Ramos (cell line): Measurements from ENCODE around the gene TRIM31.

Experiments used
- in situ Hi-C: fragments of 300-500 bp; cut with MboI; formaldehyde crosslinking; loops from one replicate; pipeline ENCODE4 v1.14.3; 2022; ENCODE audit warnings: low sequenced_read_pairs; ENCODE audit not compliant: unreplicated experiment

Gene TRIM31

GRCh38 chr6:30113003-30113759 is at the start of gene TRIM31:
TSS of gene TRIM31 (minus strand) at chr6:30113090. CDS start at chr6:30112805, 285 bp downstream.
- in situ Hi-C loops = no loop called here

GRCh38 chr6:30162265-30163089 is 49.6 kb upstream of the TRIM31 start:
- in situ Hi-C loops = no loop called here

- in situ Hi-C loops = no loop called here
Observed at GRCh38 chr6:30160785-30161531, 48.1 kb upstream of the TRIM31 start, which contains the start of gene TRIM10. TSS of gene TRIM10 (minus strand) at chr6:30161211. CDS start at chr6:30160858, 353 bp downstream.

- in situ Hi-C loops = no loop called here
Observed at GRCh38 chr6:30160008-30160784, 47.3 kb upstream of the TRIM31 start.

- in situ Hi-C loops = no loop called here
Observed at GRCh38 chr6:30158475-30159040, 45.7 kb upstream of the TRIM31 start.

GRCh38 chr6:30157999-30158398 is 45.1 kb upstream of the TRIM31 start:
- in situ Hi-C loops = no loop called here

- in situ Hi-C loops = no loop called here
Observed at GRCh38 chr6:30157581-30157980, 44.7 kb upstream of the TRIM31 start.

GRCh38 chr6:30156774-30157173 is 43.9 kb upstream of the TRIM31 start:
- in situ Hi-C loops = no loop called here

- in situ Hi-C loops = no loop called here
Observed at GRCh38 chr6:30156262-30156599, 43.3 kb upstream of the TRIM31 start.

GRCh38 chr6:30155520-30156261 is 42.8 kb upstream of the TRIM31 start:
- in situ Hi-C loops = no loop called here

GRCh38 chr6:30154709-30155519 is 42.0 kb upstream of the TRIM31 start:
- in situ Hi-C loops = no loop called here

GRCh38 chr6:30154061-30154460 is 41.2 kb upstream of the TRIM31 start:
- in situ Hi-C loops = no loop called here

GRCh38 chr6:30152910-30153610 is 40.2 kb upstream of the TRIM31 start:
- in situ Hi-C loops = no loop called here

- in situ Hi-C loops = no loop called here
Observed at GRCh38 chr6:30152016-30152673, 39.3 kb upstream of the TRIM31 start.

GRCh38 chr6:30151580-30151979 is 38.7 kb upstream of the TRIM31 start:
- in situ Hi-C loops = no loop called here

GRCh38 chr6:30150671-30151395 is 37.9 kb upstream of the TRIM31 start:
- in situ Hi-C loops = no loop called here
